ENCODE measurements around the gene TFF2.

The TFF2 gene

GRCh38 chr21:42310411-42311001 is 40.3 kb downstream of the TFF2 start:
- no peak overlapping the region for H3K4me3 ChIP-seq (ENCODE audit: low read depth, low read length)
- TF ChIP-seq, protein P1, sequence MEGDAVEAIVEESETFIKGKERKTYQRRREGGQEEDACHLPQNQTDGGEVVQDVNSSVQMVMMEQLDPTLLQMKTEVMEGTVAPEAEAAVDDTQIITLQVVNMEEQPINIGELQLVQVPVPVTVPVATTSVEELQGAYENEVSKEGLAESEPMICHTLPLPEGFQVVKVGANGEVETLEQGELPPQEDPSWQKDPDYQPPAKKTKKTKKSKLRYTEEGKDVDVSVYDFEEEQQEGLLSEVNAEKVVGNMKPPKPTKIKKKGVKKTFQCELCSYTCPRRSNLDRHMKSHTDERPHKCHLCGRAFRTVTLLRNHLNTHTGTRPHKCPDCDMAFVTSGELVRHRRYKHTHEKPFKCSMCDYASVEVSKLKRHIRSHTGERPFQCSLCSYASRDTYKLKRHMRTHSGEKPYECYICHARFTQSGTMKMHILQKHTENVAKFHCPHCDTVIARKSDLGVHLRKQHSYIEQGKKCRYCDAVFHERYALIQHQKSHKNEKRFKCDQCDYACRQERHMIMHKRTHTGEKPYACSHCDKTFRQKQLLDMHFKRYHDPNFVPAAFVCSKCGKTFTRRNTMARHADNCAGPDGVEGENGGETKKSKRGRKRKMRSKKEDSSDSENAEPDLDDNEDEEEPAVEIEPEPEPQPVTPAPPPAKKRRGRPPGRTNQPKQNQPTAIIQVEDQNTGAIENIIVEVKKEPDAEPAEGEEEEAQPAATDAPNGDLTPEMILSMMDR (conservative IDR thresholded peaks at IDR 0.05; ENCODE audit: low read depth, low read length), result no peak
- DNase-seq (ENCODE audit: low read depth), result no peak

DNA sequence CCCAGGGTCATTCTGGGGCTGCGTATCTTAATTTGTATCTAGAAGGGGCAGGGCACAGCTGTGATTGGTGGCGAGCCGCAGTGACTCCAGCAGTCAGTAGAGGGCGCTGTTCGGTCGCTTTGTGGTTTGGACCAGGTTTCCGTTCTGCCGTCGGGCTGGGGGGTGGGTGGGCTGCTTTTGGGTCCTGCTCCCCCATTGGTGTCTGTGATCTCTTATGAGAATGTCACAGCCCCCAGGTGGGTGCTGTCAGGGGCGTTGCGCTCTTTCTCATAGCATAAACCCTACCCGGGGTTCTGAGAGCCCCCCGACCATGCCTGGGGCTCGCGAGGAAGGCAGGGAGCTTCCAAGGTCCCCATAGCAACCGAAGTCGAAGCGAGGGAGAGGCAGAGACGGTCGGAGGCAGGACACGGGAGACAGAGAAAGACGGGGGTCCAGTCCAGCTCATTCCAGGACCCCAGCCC is 41.0 kb downstream of the TFF2 start:
- TF ChIP-seq, protein P1 (conservative IDR thresholded peaks at IDR 0.05; ENCODE audit: low read depth, low read length), result peak; percentile 81
- H3K4me3 ChIP-seq (ENCODE audit: low read depth, low read length), result no peak overlapping the region
- peak; percentile 34 for DNase-seq (ENCODE audit: low read depth)

DNA sequence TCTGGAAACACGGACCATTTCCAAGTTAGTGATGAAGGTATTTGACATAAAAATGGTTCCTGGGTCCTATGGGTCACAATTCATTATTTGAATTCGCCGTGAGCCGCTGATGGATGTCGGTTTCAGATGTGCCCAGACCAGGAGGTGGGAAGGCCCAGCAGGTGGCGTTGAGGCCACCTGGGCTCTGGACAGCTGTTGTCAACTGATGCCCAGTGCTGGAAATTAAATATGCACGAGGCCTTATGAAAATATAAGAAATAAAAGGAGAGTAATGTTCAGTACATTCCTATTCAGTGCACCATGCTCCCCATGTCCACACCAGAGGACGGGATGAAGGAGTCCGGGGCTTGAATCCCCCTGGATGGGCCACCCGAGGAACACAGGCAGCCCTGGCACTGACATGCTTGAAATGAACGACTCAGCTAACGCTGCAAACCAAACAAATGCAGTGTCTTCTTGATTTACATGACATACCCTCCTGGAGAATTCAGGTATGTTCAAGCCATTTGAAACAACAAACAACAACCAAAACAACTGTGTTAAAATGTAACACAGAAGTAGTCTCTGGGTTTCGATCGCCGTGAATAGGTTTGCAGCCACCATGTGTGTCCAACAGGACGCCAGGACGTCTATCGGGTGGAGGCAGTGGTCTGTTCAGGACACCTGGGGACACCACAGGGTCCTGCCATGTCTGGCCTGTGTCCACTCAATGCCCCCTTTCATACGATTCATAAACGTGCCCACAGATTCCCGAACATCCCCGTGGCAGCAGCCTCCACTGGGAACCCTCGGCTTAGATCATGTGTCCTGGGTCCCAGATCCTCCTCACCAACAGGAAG is 41.7 kb downstream of the TFF2 start:
- TF ChIP-seq, protein P1 (conservative IDR thresholded peaks at IDR 0.05; ENCODE audit: low read depth, low read length), result no peak
- no peak overlapping the region for H3K4me3 ChIP-seq (ENCODE audit: low read depth, low read length)
- no peak for DNase-seq (ENCODE audit: low read depth)

DNA sequence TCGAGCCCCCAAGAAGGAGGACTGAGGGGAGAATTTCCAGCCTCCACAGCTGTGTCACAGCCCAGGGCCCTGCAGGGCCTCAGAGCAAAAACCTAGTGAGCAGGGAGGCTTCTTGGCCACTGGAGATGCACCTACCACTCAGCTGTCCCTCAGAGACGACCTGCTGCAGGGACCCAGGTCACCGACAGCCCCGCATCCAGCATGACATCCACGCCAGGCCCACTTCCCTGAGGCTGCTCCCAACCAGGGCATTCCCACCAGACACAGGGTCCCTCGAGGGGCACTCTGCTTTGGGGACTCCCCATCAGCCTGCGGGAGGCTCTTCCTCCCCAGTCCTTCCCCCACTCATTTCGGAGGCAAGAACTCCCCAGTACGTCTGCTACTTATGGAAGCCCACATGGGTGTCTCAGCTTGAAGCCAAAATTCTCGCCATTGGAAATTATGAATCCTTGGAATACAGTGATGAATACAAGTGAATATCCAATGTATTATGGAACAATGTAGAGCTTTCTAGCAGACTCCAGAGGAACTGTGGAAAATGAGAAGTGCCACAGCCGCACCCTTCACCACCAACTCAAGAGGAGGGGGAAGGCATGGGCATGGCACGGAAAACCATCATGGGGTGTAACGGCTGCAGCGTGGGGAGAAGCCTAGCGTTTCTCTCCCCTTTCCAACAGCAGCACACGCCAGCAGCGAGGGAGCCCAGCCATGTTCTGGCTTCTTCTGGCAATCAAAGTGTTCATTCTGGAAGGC is 42.5 kb downstream of the TFF2 start:
- TF ChIP-seq, protein P1 (conservative IDR thresholded peaks at IDR 0.05; ENCODE audit: low read depth, low read length), result no peak
- no peak overlapping the region for H3K4me3 ChIP-seq (ENCODE audit: low read depth, low read length)
- DNase-seq (ENCODE audit: low read depth), result no peak

- TF ChIP-seq, protein P1 (conservative IDR thresholded peaks at IDR 0.05; ENCODE audit: low read depth, low read length), result no peak
- DNase-seq (ENCODE audit: low read depth), result no peak
- H3K4me3 ChIP-seq (ENCODE audit: low read depth, low read length), result no peak overlapping the region
Measured at GRCh38 chr21:42307106-42307505, 43.7 kb downstream of the TFF2 start.

- no peak overlapping the region for H3K4me3 ChIP-seq (ENCODE audit: low read depth, low read length)
Measured at GRCh38 chr21:42306366-42307035, 44.3 kb downstream of the TFF2 start.

More at GRCh38 chr21:42306366-42307035, 44.3 kb downstream of the TFF2 start:
- TF ChIP-seq, protein P1 (conservative IDR thresholded peaks at IDR 0.05; ENCODE audit: low read depth, low read length), result no peak
- no peak for DNase-seq (ENCODE audit: low read depth)

Measured in choroid plexus epithelial cell (primary cell).